GM23338 (cell line): ENCODE data around the gene KCNA2. TPM values are rescaled to one million over a fixed set of nuclear protein-coding genes. Genes with fewer than 3 reads are reported as not detected.

Source experiments
- ATAC-seq: fragments of 200-7000 bp; cut with Tn5 transposase; 3 replicates; pipeline ENCODE4 v1.9.1; 2020
- DNase-seq: peaks from one replicate; pipeline ENCODE4 v3.0.0-alpha.2; 2015; ENCODE audit warnings: low spot score
- H2AFZ ChIP-seq: fragments of 200-600 bp; sonication (generic); 2 replicates; pipeline ENCODE4 v1.8.0; 2016; ENCODE audit warnings: antibody characterized with exemption, mild to moderate bottlenecking, moderate library complexity
- H3F3A ChIP-seq: fragments of 200-600 bp; sonication (generic); replicated peaks from 2 replicates; pipeline ENCODE4 v1.8.0; 2017; ENCODE audit warnings: antibody characterized with exemption, mixed run types, low read depth
- H3K27ac ChIP-seq: fragments of 200-600 bp; sonication (generic); 2 replicates; pipeline ENCODE4 v1.6.1; 2016; ENCODE audit warnings: low read depth
- H3K27me3 ChIP-seq: fragments of 200-600 bp; sonication (generic); 2 replicates; pipeline ENCODE4 v1.8.0; 2016; ENCODE audit warnings: mild to moderate bottlenecking, mixed run types, moderate library complexity; ENCODE audit not compliant: insufficient read depth
- H3K36me3 ChIP-seq: fragments of 200-600 bp; sonication (generic); 2 replicates; pipeline ENCODE4 v1.8.0; 2016; ENCODE audit warnings: mild to moderate bottlenecking; ENCODE audit not compliant: insufficient read depth
- H3K4me1 ChIP-seq: fragments of 200-600 bp; sonication (generic); 2 replicates; pipeline ENCODE4 v1.8.0; 2016; ENCODE audit warnings: mild to moderate bottlenecking, moderate library complexity; ENCODE audit not compliant: insufficient read depth
- H3K4me2 ChIP-seq: fragments of 200-600 bp; sonication (generic); 2 replicates; pipeline ENCODE4 v1.7.1; 2017; ENCODE audit warnings: mixed run types
- H3K4me3 ChIP-seq: fragments of 200-600 bp; sonication (generic); 2 replicates; pipeline ENCODE4 v1.6.1; 2016; ENCODE audit warnings: mixed run types
- H3K79me2 ChIP-seq: fragments of 200-600 bp; sonication (generic); replicated peaks from 2 replicates; pipeline ENCODE4 v1.8.0; 2017; ENCODE audit warnings: mild to moderate bottlenecking; ENCODE audit not compliant: insufficient read depth
- H3K9me2 ChIP-seq: fragments of 200-600 bp; sonication (generic); 2 replicates; pipeline ENCODE4 v1.8.0; 2017; ENCODE audit not compliant: insufficient read depth
- H4K20me1 ChIP-seq: fragments of 200-600 bp; sonication (generic); replicated peaks from 2 replicates; pipeline ENCODE4 v1.8.0; 2017; ENCODE audit warnings: mild to moderate bottlenecking; ENCODE audit not compliant: insufficient read depth
- H3K27ac Mint-ChIP-seq: 2 replicates; pipeline ENCODE4 v1.8.0; 2020; ENCODE audit warnings: inconsistent platforms, mild to moderate bottlenecking, moderate library complexity, mixed read lengths
- H3K27me3 Mint-ChIP-seq: 3 replicates; pipeline ENCODE4 v1.8.0; 2022; ENCODE audit warnings: low read depth, mild to moderate bottlenecking, moderate library complexity, mixed read lengths, inconsistent platforms; ENCODE audit not compliant: insufficient read depth, poor library complexity
- H3K36me3 Mint-ChIP-seq: 3 replicates; pipeline ENCODE4 v1.8.0; 2021; ENCODE audit warnings: low read depth, mild to moderate bottlenecking, inconsistent platforms, moderate library complexity, mixed read lengths
- H3K4me1 Mint-ChIP-seq: 3 replicates; pipeline ENCODE4 v1.8.0; 2020; ENCODE audit warnings: mild to moderate bottlenecking, inconsistent platforms, mixed read lengths
- H3K4me3 Mint-ChIP-seq: 3 replicates; pipeline ENCODE4 v1.8.0; 2021; ENCODE audit warnings: moderate library complexity, mild to moderate bottlenecking, inconsistent platforms, mixed read lengths
- H3K9me3 Mint-ChIP-seq: 3 replicates; pipeline ENCODE4 v1.8.0; 2020; ENCODE audit warnings: moderate library complexity, mild to moderate bottlenecking, inconsistent platforms, mixed read lengths
- CREB1 ChIP-seq: fragments of 250-450 bp; sonication (Bioruptor Pico); IDR thresholded peaks from 2 replicates; pipeline ENCODE4 v1.5.0; 2020; ENCODE audit warnings: low read depth, mild to moderate bottlenecking, moderate library complexity
- CTCF ChIP-seq, 2 experiments: fragments of 200-600 bp in 1 of 2; sonication (generic) in 1 of 2; conservative IDR thresholded peaks; 2 replicates each; pipeline versions ENCODE4 v1.5.1 to v1.6.1; 2016 to 2017; ENCODE audit warnings: antibody characterized with exemption in 2 of 2, low read depth in 2 of 2, mild to moderate bottlenecking in 2 of 2, moderate library complexity in 1 of 2
- EZH2 ChIP-seq: fragments of 200-600 bp; sonication (generic); IDR thresholded peaks from one replicate; pipeline ENCODE4 v1.8.0; 2017; ENCODE audit warnings: antibody characterized with exemption, mild to moderate bottlenecking, low read depth; ENCODE audit not compliant: unreplicated experiment
- EZH2phosphoT487 ChIP-seq: fragments of 200-600 bp; sonication (generic); IDR thresholded peaks from one replicate; pipeline ENCODE4 v1.8.1; 2018; ENCODE audit warnings: antibody characterized with exemption; ENCODE audit not compliant: unreplicated experiment
- JUNB ChIP-seq: IDR thresholded peaks from one replicate; pipeline ENCODE4 v1.6.1; 2016; ENCODE audit warnings: antibody characterized with exemption; ENCODE audit not compliant: unreplicated experiment
- NANOG ChIP-seq: IDR thresholded peaks from 2 replicates; pipeline ENCODE4 v1.6.1; 2016; ENCODE audit warnings: antibody characterized with exemption, borderline replicate concordance
- POLR2AphosphoS5 ChIP-seq: IDR thresholded peaks from 2 replicates; pipeline ENCODE4 v1.6.1; 2016; ENCODE audit warnings: antibody characterized with exemption, low read depth
- REST ChIP-seq: IDR thresholded peaks from one replicate; pipeline ENCODE4 v1.6.1; 2018; ENCODE audit warnings: antibody characterized with exemption; ENCODE audit not compliant: unreplicated experiment
- STAT1 ChIP-seq: IDR thresholded peaks from one replicate; pipeline ENCODE4 v1.6.1; 2016; ENCODE audit warnings: antibody characterized with exemption; ENCODE audit not compliant: unreplicated experiment
- ZNF114 ChIP-seq: fragments of 250-450 bp; sonication (Bioruptor Pico); IDR thresholded peaks from 2 replicates; pipeline ENCODE4 v1.5.0; 2020; ENCODE audit warnings: mild to moderate bottlenecking, moderate library complexity
- ZNF331 ChIP-seq: fragments of 250-450 bp; sonication (Bioruptor Pico); IDR thresholded peaks from 2 replicates; pipeline ENCODE4 v1.5.0; 2020; ENCODE audit warnings: low read depth, mild to moderate bottlenecking, moderate library complexity
- ZNF462 ChIP-seq: fragments of 250-450 bp; sonication (Bioruptor Pico); IDR thresholded peaks from 2 replicates; pipeline ENCODE4 v1.5.0; 2020; ENCODE audit warnings: mild to moderate bottlenecking, moderate library complexity
- polyA plus RNA-seq: library from polyadenylated mRNA; unstranded; fragments of >200 nt; fragmentation: Nextera tagmentation; extraction: Ambion mirVana; gene quantifications from 2 replicates; pipeline ENCODE4 v1.2.1, GENCODE V29; 2016
- total RNA-seq: library from RNA; depleted of rRNA; stranded (reverse); fragments of >200 nt; shearing (Covaris generic); gene quantifications from 2 replicates; pipeline ENCODE4 v1.2.3, GENCODE V29; 2014

The KCNA2 gene
- total and polyA plus RNA-seq, 2 experiments from 2014 or later: 0.11 to 1.5 TPM

- TF ChIP-seq REST (no peak), NANOG (no peak), ZNF114 (no peak), EZH2phosphoT487 (no peak), CTCF (conservative IDR thresholded peaks at IDR 0.05; ENCODE audit: low read depth in 2 of 2) (no peak), POLR2AphosphoS5 (no peak), CREB1 (CRISPR knock-in tag) (no peak), ZNF331 (CRISPR knock-in tag) (no peak), STAT1 (no peak), EZH2 (no peak), JUNB (no peak)
These were observed 18.3 kb downstream of the KCNA2 start (continued) for GRCh38 chr1:110587906-110588305.

- Histone ChIP-seq H3K27ac (no peak overlapping the region), H3F3A (no peaks in the 10 kb centered on the region), H3K9me2 (no peaks in the 10 kb centered on the region; the same call in 1 of the 2 replicates), H3K4me1 (no peaks in the 10 kb centered on the region), H3K4me2 (no peak overlapping the region), H3K79me2 (no peaks in the 10 kb centered on the region), H4K20me1 (no peaks in the 10 kb centered on the region), H3K36me3 (no peaks in the 10 kb centered on the region), H2AFZ (no peak overlapping the region), H3K4me3 (no peak overlapping the region), H3K27me3 (peaks cover 19% of the 10 kb centered on the region; the same call in 1 of the 2 replicates)
- no peak overlapping the region for H3K4me3 Mint-ChIP-seq
- DNase-seq (no peak), ATAC-seq (no peak)
- no peaks in the 10 kb centered on the region for H3K36me3 Mint-ChIP-seq
- no peaks in the 10 kb centered on the region for H3K4me1 Mint-ChIP-seq
- peaks cover 17% of the 10 kb centered on the region for H3K27me3 Mint-ChIP-seq
- H3K9me3 Mint-ChIP-seq: no peaks in the 10 kb centered on the region
- no peak overlapping the region for H3K27ac Mint-ChIP-seq
- no peak for TF ChIP-seq STAT1
- TF ChIP-seq ZNF462 (CRISPR knock-in tag): no peak
- TF ChIP-seq CTCF (conservative IDR thresholded peaks at IDR 0.05; ENCODE audit: low read depth in 2 of 2): no peak
- no peak for TF ChIP-seq EZH2phosphoT487
- TF ChIP-seq CREB1 (CRISPR knock-in tag): no peak
- TF ChIP-seq ZNF331 (CRISPR knock-in tag): no peak
These were observed 20.7 kb downstream of the KCNA2 start for GRCh38 chr1:110585481-110585880.
